H1 (cell line): ENCODE results near the gene DNAJC11.

Experiments used
- EZH2 ChIP-seq: fragments of 200-600 bp; sonication (generic); IDR thresholded peaks from 2 replicates; pipeline ENCODE4 v1.7.1; 2012; ENCODE audit warnings: low read depth, mild to moderate bottlenecking, moderate library complexity, low read length, inconsistent platforms; ENCODE audit not compliant: severe bottlenecking
- JUND ChIP-seq: IDR thresholded peaks from 2 replicates; pipeline ENCODE4 v1.6.1; 2011; ENCODE audit warnings: mild to moderate bottlenecking, improper control_type of control experiment, low read length
- POLR2A ChIP-seq, 2 experiments: IDR thresholded peaks; 1 replicate in 1 of 2; 2 replicates in 1 of 2; pipeline ENCODE4 v1.6.1; 2011; ENCODE audit warnings: low read depth in 2 of 2, low read length in 2 of 2, mild to moderate bottlenecking in 2 of 2; ENCODE audit errors: control extremely low read depth in 1 of 2
- POLR2AphosphoS5 ChIP-seq: IDR thresholded peaks from 2 replicates; pipeline ENCODE4 v1.6.1; 2011; ENCODE audit warnings: low read depth, low read length
- TEAD4 ChIP-seq: IDR thresholded peaks from 2 replicates; pipeline ENCODE4 v1.6.1; 2012; ENCODE audit warnings: low read depth, low read length, inconsistent platforms, mixed read lengths
- YY1 ChIP-seq: IDR thresholded peaks from 2 replicates; pipeline ENCODE4 v1.6.1; 2011; ENCODE audit warnings: low read depth, mild to moderate bottlenecking, low read length
- TF ChIP-seq, protein P1 (sequence below), 3 experiments: IDR thresholded peaks; 1 replicate in 2 of 3; 2 replicates in 1 of 3; pipeline versions ENCODE4 v1.5.1 to v1.6.1; 2011; ENCODE audit warnings: low read length in 3 of 3, mild to moderate bottlenecking in 3 of 3, inconsistent platforms in 2 of 3, low read depth in 1 of 3, moderate library complexity in 1 of 3; ENCODE audit not compliant: insufficient read depth in 1 of 3; ENCODE audit errors: control extremely low read depth in 1 of 3
- TF ChIP-seq, protein P2 (sequence below): IDR thresholded peaks from 2 replicates; pipeline ENCODE4 v1.6.1; 2011; ENCODE audit warnings: low read length, improper control_type of control experiment

DNA sequence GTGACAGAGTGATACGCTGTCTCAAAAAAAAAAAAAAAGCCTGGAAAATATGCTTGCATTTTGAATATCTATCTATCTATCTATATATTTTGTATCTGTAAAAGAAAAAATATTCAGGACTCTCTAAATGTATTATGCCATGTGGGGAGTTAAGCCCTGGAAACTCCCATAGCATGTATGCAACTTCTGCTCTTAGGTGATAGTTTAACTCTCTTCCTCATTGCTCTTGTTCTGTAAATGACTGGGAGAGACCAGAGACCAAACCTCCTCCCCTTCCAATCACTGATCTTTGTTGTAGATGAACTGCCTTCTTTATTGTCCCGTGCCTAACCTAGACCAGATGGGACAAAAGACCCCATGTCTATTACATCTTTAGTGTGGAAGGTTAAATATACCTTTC is 46.1 kb upstream of the DNAJC11 start:
- TF ChIP-seq, protein P1, sequence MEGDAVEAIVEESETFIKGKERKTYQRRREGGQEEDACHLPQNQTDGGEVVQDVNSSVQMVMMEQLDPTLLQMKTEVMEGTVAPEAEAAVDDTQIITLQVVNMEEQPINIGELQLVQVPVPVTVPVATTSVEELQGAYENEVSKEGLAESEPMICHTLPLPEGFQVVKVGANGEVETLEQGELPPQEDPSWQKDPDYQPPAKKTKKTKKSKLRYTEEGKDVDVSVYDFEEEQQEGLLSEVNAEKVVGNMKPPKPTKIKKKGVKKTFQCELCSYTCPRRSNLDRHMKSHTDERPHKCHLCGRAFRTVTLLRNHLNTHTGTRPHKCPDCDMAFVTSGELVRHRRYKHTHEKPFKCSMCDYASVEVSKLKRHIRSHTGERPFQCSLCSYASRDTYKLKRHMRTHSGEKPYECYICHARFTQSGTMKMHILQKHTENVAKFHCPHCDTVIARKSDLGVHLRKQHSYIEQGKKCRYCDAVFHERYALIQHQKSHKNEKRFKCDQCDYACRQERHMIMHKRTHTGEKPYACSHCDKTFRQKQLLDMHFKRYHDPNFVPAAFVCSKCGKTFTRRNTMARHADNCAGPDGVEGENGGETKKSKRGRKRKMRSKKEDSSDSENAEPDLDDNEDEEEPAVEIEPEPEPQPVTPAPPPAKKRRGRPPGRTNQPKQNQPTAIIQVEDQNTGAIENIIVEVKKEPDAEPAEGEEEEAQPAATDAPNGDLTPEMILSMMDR (IDR thresholded peaks at IDR 0.05; ENCODE audit: control extremely low read depth in 1 of 3, insufficient read depth in 1 of 3, low read depth in 1 of 3, low read length in 3 of 3), result no peak
- no peak for TF ChIP-seq YY1
- no peak for TF ChIP-seq TEAD4
- TF ChIP-seq, protein P2, sequence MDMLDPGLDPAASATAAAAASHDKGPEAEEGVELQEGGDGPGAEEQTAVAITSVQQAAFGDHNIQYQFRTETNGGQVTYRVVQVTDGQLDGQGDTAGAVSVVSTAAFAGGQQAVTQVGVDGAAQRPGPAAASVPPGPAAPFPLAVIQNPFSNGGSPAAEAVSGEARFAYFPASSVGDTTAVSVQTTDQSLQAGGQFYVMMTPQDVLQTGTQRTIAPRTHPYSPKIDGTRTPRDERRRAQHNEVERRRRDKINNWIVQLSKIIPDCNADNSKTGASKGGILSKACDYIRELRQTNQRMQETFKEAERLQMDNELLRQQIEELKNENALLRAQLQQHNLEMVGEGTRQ, result no peak
- TF ChIP-seq POLR2A (IDR thresholded peaks at IDR 0.05; ENCODE audit: control extremely low read depth in 1 of 2, low read depth in 2 of 2, low read length in 2 of 2), result no peak
- TF ChIP-seq JUND, result no peak
- no peak for TF ChIP-seq POLR2AphosphoS5
- no peak for TF ChIP-seq EZH2
